ENCODE measurements around the gene C2orf92. TPM values are rescaled to one million over a fixed set of nuclear protein-coding genes. Genes with fewer than 3 reads are reported as not detected.

C2orf92 gene
- total and polyA plus RNA-seq, 12 donors: 1.2 to 50.0 (median 5.5) TPM

GRCh38 chr2:97743913-97744312 is 74.4 kb downstream of the C2orf92 start:
- TF ChIP-seq CTCF (IDR thresholded peaks at IDR 0.05) (no peak), POLR2A (IDR thresholded peaks at IDR 0.05) (no peak)
- DNase-seq: no peak

GRCh38 chr2:97745474-97746174 is 76.1 kb downstream of the C2orf92 start:
- Histone ChIP-seq H3K36me3 (replicated peaks in 1 of 2) (no peaks in the 10 kb centered on the region), H3K4me1 (replicated peaks in 1 of 2) (no peaks in the 10 kb centered on the region), H3K4me3 (no peak overlapping the region), H3K9me3 (replicated peaks in 1 of 3) (no peaks in the 10 kb centered on the region), H3K27ac (no peak overlapping the region), H3K27me3 (no peaks in the 10 kb centered on the region)
- 75 to 79% (median 77%) methylated on average over 10 of the region's 10 CpGs for WGBS, 4 donors
- DNase-seq: no peak
- intact Hi-C loops (cut with DNase I): no loop called here
- TF ChIP-seq POLR2A (IDR thresholded peaks at IDR 0.05) (no peak), CTCF (IDR thresholded peaks at IDR 0.05) (no peak)

More at GRCh38 chr2:97743913-97744312, 74.4 kb downstream of the C2orf92 start:
- H3K4me3 ChIP-seq: no peak overlapping the region
- intact Hi-C loops (cut with DNase I): no loop called here
- H3K9me3 ChIP-seq (replicated peaks in 1 of 3): no peaks in the 10 kb centered on the region
- no peak overlapping the region for H3K27ac ChIP-seq
- no peaks in the 10 kb centered on the region for H3K36me3 ChIP-seq (replicated peaks in 1 of 2)
- H3K4me1 ChIP-seq (replicated peaks in 1 of 2): no peaks in the 10 kb centered on the region
- no peaks in the 10 kb centered on the region for H3K27me3 ChIP-seq
- WGBS, 4 donors: 94 to 100% (median 97%) methylated on average over 5 to 6 of the region's 6 CpGs

GRCh38 chr2:97747285-97747684 is 77.8 kb downstream of the C2orf92 start:
- no peaks in the 10 kb centered on the region for H3K9me3 ChIP-seq (replicated peaks in 1 of 3)
- H3K4me1 ChIP-seq (replicated peaks in 1 of 2): no peaks in the 10 kb centered on the region
- H3K4me3 ChIP-seq: no peak overlapping the region
- H3K36me3 ChIP-seq (replicated peaks in 1 of 2): no peaks in the 10 kb centered on the region
- H3K27me3 ChIP-seq: no peaks in the 10 kb centered on the region
- TF ChIP-seq CTCF (IDR thresholded peaks at IDR 0.05) (no peak), POLR2A (IDR thresholded peaks at IDR 0.05) (no peak)
- intact Hi-C loops (cut with DNase I): no loop called here
- WGBS, 4 donors: 89 to 93% (median 91%) methylated on average over 3 of the region's 3 CpGs
- no peak overlapping the region for H3K27ac ChIP-seq
- DNase-seq: no peak

GRCh38 chr2:97747716-97748115 is 78.2 kb downstream of the C2orf92 start:
- no peaks in the 10 kb centered on the region for H3K4me1 ChIP-seq (replicated peaks in 1 of 2)
- H3K4me3 ChIP-seq: no peak overlapping the region
- intact Hi-C loops (cut with DNase I): no loop called here
- H3K27ac ChIP-seq: no peak overlapping the region
- WGBS, 4 donors: 89 to 92% (median 91%) methylated on average over 4 of the region's 4 CpGs
- H3K27me3 ChIP-seq: no peaks in the 10 kb centered on the region
- H3K9me3 ChIP-seq (replicated peaks in 1 of 3): no peaks in the 10 kb centered on the region
- H3K36me3 ChIP-seq (replicated peaks in 1 of 2): no peaks in the 10 kb centered on the region
- TF ChIP-seq POLR2A (IDR thresholded peaks at IDR 0.05) (no peak), CTCF (IDR thresholded peaks at IDR 0.05) (no peak)
- DNase-seq: no peak
